H7 (cell line): Measurements from ENCODE around the gene GTF2A2. TPM values are rescaled to one million over a fixed set of nuclear protein-coding genes. Genes with fewer than 3 reads are reported as not detected.

Source experiments
- DNase-seq: peaks from one replicate; pipeline ENCODE4 v3.0.0; 2012
- H3K27me3 ChIP-seq: 2 replicates; pipeline ENCODE4 v1.6.0; 2011; ENCODE audit warnings: mild to moderate bottlenecking, low read length; ENCODE audit not compliant: control insufficient read depth, insufficient read depth
- H3K36me3 ChIP-seq: replicated peaks from 2 replicates; pipeline ENCODE4 v1.5.1; 2011; ENCODE audit warnings: low read length; ENCODE audit not compliant: control insufficient read depth, insufficient read depth
- H3K4me3 ChIP-seq: 2 replicates; pipeline ENCODE4 v1.5.1; 2011; ENCODE audit warnings: low read depth, mild to moderate bottlenecking, control low read depth, low read length, moderate library complexity; ENCODE audit not compliant: insufficient read depth
- total RNA-seq: library from RNA; depleted of rRNA; stranded (reverse); fragments of >200 nt; shearing (Covaris generic); gene quantifications from 2 replicates; pipeline ENCODE4 v1.2.3, GENCODE V29; 2014; rRNA removed

GTF2A2 gene
- total RNA-seq, 1 experiment from 2014 or later, result 63.4 TPM

GRCh38 chr15:59605994-59606393 is 51.3 kb downstream of the GTF2A2 start:
- Histone ChIP-seq H3K27me3 (no peaks in the 10 kb centered on the region), H3K4me3 (no peak overlapping the region)

GRCh38 chr15:59598461-59598860 is 58.9 kb downstream of the GTF2A2 start:
- DNase-seq, result no peak
- H3K27me3 ChIP-seq, result no peaks in the 10 kb centered on the region
- H3K36me3 ChIP-seq, result no peaks in the 10 kb centered on the region
- no peak overlapping the region for H3K4me3 ChIP-seq

More at GRCh38 chr15:59605994-59606393, 51.3 kb downstream of the GTF2A2 start:
- DNase-seq, result no peak
- no peaks in the 10 kb centered on the region for H3K36me3 ChIP-seq

DNA sequence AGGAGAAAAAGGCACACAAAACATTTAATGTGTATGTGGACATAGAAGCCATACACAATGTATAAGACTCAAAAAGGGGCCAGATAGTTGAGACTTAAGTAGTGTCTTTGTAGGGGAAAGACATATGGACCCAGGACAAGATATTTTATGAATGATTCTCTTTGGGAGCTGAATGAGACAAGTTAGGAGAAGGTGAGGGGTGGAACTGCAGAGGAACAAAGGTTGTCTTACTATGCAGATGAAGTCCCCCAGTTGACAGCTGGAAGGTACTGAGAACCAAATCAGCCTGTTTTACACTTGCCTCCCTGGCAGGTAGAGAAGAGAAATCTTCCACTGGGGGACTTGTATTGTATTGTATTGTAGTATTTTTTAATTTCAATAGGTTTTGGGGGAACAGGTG is 60.7 kb downstream of the GTF2A2 start:
- Histone ChIP-seq H3K4me3 (no peak overlapping the region), H3K36me3 (no peaks in the 10 kb centered on the region), H3K27me3 (no peaks in the 10 kb centered on the region)
- DNase-seq, result no peak

DNA sequence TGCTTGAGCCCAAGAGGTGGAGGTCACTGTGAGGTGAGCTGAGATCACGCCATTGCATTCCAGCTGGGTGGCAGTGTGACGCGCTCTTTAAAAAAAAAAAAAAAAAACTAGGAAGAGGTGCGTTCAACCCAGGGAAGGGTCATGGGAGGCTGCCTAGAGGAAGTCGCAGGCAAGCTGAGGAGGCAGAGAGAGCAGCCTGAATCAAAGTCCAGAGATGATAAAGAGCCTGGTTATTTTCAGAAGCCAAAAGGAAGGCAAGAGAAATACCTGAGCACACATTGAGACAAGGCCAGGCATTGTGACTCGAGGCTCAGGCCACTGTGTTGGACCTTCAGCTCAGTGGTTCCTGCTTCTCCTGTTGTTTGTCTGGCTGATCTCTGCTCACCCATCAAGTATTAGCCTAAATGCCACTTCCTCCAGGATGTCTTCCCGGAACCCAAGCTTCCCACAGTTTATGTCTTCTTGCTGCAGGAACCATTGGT is 61.8 kb downstream of the GTF2A2 start:
- Histone ChIP-seq H3K27me3 (no peaks in the 10 kb centered on the region), H3K36me3 (no peaks in the 10 kb centered on the region), H3K4me3 (no peak overlapping the region)
- no peak for DNase-seq

DNA sequence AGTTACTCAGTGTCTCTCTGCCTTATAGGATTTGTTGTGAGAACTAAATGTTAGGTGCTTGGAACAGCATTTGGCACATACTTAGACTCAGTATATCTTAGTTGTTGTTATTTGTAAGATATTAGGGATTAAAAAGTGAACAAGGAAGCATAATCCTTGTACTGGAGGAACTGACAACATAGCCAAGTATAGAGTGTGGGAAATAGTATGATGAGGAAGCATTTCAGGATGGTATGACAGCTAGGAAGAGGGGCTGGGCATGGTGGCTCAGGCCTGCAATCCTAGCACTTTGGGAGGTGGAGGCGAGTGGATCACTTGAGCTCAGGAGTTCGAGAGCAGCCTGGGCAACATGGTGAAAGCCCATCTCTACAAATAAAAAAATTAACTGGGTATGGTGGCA is 62.3 kb downstream of the GTF2A2 start:
- Histone ChIP-seq H3K4me3 (no peak overlapping the region), H3K27me3 (no peaks in the 10 kb centered on the region), H3K36me3 (no peaks in the 10 kb centered on the region)
- no peak for DNase-seq

DNA sequence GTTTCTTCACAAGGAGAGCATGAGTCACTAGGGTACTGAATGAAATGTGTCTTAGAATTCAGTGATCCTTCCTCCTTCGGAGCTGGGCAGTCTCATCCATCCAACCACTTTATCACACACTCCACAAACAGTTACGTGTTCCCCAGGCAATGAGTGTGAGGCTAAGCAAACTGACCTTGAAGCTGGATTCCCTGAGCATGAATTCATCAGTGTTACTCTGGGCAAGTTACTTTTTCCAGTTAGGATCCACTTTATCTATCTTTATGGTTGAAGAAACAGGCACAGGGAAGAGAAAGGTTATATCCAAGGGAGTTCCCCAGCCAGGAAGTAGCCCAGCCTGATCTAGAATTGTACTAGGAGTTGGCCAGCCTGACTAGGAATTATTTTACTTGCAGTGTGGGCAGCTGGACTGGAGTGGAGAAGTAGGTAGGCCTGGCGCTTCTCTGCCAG is 62.8 kb downstream of the GTF2A2 start:
- no peaks in the 10 kb centered on the region for H3K36me3 ChIP-seq
- no peak for DNase-seq

DNA sequence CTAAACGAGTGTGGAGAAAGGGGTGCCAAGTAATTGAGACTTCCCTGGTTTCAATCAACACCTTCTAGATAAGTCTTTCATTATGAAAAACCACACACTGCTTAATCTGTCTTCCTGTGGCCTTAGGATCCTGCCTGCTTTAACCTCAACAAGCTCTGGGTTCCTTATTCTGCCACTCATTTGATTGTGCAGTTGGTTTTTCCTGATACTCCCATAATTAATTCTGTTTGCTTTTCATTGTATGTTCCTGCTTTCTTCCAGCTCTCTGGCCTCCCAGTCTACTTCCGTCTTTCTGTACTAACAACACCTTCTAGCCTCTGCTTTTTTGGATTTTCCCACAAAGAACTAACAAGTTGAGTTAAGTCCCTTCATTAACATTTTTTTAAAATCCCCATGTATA is 66.0 kb downstream of the GTF2A2 start:
- H3K27me3 ChIP-seq, result no peaks in the 10 kb centered on the region
- no peak for DNase-seq
- H3K4me3 ChIP-seq, result no peak overlapping the region
- H3K36me3 ChIP-seq, result no peaks in the 10 kb centered on the region

More for the DNA sequence above, 62.8 kb downstream of the GTF2A2 start:
- Histone ChIP-seq H3K4me3 (no peak overlapping the region), H3K27me3 (no peaks in the 10 kb centered on the region)

GRCh38 chr15:59590027-59590426 is 67.3 kb downstream of the GTF2A2 start:
- H3K27me3 ChIP-seq, result no peaks in the 10 kb centered on the region
- no peaks in the 10 kb centered on the region for H3K36me3 ChIP-seq
- DNase-seq, result no peak
- no peak overlapping the region for H3K4me3 ChIP-seq

Other genes starting within 250 kb of the GTF2A2 start
- 0.07 and 0.21 TPM in 2 replicates for gene FAM81A, start 219.3 kb downstream of the GTF2A2 start, total RNA-seq
- gene GCNT3, start 45.7 kb downstream of the GTF2A2 start, total RNA-seq, result 0.15 TPM in 1 of 2 replicates, not detected in the other
- gene BNIP2, start 31.8 kb upstream of the GTF2A2 start, total RNA-seq, result 28.9 and 30.6 TPM in 2 replicates